Stimulated activated CD4-positive, alpha-beta T cell treated with anti-CD3 and anti-CD28 coated beads, Interleukin-12 subunit alpha, Interleukin-12 subunit beta, amount 100 ng/mL, for 48 hours (primary cell): ENCODE measurements around the gene PRDX3.

Experiments
- DNase-seq, 3 donors: peaks; one replicate each; pipeline ENCODE4 v3.0.0-alpha.2; 2020; ENCODE audit warnings: low read depth in 2 of 3, low spot score in 1 of 3

The PRDX3 gene

DNA sequence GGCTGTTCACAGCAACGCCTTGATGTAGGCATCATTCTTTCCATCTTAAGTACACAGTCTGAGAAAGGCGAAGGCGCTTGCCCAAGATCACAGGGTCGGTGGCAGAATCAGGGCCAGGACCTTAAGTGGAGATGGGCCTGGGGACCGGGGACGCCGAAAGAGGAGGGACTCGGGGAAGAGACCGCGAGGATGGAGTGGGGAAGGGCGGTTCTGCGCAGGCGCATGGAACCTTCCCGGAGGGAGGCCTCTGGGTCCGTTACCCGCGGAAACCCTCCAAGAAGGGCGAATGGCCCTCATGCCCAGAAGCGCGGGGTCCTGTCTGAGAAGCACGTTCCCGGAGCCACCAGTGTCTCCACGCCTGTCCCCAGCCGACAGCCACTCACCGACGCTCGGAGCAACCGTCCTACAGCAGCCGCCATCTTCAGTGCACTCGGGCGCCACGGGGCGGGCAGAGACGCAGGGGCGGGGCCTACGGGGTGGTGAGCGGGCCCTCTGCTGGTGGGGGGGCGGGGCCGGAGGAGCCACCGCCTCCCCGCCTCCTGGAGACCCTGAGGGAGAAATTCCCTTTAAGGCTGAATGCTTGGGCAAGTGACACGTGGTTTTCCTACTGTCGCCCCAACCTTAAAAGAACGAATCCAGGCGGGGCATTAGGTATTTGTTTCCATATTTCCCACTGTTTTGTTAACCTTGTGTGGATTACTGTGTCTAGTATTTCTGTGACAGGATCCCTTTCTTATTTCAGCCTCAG is at the start of gene PRDX3:
Gene PRDX3, minus strand, starts transcription at position 441 of the 748 bp plus-strand sequence. Its CDS starts 22 bp downstream, at position 419.
- DNase-seq: peak; percentile 88 to 94 (median 93)

DNA sequence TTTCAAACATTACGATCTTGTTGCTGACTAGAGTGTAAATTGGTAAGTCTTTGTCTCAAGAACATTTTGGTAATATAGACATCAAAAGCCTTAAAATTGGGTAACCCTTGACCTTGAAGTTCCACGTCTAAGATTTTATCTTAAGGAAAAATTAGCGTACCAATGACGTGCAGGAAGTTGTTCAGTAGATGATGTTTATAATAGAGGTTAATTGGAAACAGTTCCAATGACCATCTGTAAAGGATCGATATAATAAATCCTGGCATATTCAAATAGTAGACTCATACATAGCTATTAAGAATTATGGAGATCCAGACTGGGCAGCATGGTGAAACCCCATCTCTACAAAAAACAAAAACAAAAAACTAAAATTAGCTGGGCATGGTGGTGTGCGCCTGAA is 49.2 kb upstream of the PRDX3 start:
- DNase-seq: no peak

DNA sequence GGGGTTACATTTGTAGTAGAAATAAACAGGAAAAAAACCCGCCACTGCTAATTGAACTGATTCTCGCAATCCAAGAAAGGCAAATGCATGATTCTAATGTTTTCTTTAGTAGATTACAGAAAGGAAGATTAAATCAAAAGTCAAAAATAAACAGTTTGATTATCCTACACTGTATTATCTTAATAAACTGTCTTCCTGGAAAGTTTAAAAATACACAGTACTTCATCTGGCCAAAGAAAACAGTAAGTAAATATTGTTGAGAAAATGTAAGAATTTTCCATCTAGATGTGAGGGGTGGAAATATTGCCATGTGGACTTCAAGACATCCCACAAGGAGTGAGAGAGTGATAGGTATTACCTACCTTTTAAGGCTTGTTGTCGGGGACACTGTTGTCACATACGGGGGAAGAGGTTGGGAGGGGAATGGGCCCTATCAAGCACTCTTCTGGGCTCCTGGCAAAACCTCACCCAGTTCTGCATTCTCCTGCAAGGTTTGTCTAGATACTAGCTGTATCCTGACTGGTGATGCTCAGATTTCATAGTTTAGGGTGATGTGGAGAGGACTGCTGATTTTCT is 46.6 kb upstream of the PRDX3 start:
- DNase-seq: no peak

DNA sequence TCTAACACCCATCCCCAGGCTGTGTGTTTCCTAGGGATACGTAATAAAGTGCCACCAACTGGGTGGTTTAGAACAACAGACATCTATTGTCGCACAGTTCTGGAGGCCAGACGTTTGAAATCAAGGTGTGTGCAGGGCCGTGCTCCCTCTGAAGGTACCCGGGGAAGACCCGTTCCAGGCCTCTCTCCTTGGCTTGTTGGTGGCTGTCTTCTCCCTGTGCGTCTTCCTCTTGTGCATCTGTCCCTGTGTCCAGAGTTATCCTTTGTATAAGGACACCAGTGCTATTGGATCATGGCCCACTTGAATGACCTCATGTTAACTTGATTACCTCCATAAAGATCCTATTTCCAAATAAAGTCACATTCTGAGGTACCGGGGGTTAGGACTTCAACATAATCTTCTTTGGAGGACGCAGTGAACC is 44.4 kb upstream of the PRDX3 start:
- no peak for DNase-seq

DNA sequence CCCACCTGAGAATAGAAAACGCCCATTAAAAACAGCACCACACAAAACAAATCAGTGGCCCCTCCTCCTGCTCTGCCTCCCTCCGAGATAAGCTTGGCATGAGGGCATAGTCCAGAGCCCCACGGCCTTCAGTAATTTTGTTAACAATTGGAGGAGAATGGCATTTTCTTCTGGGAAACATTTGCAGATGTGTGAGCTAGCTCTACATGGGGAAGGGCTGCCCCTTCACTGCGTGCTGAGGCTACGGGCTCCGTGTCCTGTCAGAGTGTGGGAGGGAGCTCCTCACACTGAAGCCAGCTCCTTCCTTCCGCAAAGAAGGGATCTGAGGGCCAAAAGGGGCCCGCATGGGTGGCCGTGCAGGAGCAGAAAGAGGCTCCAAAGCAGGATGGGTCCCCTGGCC is 43.9 kb upstream of the PRDX3 start:
- no peak for DNase-seq

DNA sequence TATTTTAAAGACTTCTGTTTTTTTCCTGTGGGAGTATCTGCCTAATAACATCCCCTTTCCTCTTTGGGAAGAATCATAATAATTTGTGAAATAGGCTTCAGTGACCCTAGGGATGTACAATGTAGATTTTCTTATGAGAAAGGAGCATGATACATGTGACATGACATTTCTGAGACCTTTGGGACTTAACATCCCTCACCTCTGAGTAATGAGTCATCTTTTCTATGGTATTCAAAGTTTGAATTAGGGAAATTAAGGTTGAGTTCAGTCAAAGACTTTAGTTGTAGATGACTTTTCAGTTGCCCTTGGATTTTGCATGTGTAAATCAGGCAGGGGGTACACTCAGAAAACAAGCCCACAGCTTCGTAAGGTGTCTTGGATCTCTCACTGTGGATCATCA is 43.1 kb upstream of the PRDX3 start:
- DNase-seq: no peak

DNA sequence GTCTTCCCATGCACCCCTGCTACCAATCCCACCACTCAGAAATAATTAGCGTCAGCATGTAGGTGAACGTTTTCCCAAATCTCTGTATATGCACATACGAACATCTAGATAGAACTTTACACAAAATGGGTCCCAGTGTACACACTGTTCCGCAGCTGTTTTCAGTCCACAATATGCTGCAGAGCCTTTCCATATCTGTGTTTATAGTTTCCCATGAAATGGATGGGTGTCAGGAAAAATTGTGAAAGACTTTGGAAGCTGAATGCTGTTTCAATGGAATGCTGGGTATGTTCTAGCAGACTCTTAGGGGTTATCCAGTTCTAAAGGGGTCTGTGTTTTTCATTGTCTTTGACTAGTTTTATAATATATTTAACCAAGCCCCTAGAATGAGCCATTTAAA is 42.6 kb upstream of the PRDX3 start:
- no peak for DNase-seq

DNA sequence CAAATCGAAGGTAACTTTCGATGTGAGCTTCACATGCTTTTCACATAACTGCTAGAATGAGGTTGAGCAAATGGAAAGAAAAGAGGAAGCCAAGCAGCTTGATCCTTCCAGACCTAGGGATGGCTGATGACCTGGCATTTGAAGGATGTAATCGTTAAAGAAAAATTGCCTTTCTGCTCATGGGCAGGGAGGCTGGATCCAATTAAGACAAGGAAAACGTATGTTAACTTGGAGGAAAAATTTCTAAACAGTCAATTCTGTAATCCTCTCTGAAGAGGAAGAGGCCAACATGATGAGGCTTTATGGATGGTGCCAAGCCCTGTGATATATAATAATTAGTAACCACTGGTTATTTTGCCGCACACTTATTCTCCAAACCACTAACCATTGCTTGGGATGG is 41.3 kb upstream of the PRDX3 start:
- no peak for DNase-seq

DNA sequence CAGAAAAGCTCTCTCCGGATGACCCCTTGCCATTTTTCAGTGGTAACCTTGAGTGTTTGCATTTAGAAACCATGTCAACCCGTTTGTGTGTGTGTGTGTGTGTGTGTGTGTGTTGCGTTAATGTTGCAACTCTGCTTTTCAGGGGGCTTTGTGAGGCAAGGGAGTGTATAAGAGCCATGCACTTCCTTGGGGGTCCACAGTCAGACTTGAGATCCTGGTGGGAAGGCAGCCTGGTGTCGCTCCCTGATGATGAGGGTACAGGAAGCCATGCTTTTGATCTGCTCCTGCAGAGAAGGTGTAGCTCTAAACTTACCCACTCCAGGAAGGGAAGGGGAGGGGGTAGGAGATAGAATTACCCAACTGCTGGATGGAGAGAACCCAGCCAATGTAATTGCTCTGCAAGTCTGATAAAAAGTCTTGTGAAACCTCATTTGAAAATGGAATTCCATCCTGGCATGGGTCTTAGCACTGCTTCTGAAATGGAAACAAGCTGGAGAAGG is 39.4 kb upstream of the PRDX3 start:
- DNase-seq: no peak

DNA sequence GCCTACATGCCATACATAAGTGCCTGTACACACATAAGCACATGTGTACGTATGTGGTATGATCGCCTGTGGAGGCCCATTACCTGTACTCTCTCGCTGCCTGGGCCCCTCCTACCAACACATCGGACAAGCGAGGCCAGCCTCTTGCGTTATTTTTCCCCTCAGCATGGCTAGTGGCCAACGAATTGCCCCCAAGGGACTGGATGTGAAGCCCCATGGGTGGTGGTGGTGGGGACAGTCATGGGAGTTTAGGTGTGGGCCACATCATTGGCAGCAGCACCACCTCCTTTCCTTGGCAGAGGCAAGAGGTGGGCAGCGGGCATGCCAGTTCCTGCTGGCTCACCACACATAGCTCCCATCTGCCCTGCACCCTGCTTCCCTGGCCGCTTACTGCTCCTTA is 38.8 kb upstream of the PRDX3 start:
- DNase-seq: no peak

DNA sequence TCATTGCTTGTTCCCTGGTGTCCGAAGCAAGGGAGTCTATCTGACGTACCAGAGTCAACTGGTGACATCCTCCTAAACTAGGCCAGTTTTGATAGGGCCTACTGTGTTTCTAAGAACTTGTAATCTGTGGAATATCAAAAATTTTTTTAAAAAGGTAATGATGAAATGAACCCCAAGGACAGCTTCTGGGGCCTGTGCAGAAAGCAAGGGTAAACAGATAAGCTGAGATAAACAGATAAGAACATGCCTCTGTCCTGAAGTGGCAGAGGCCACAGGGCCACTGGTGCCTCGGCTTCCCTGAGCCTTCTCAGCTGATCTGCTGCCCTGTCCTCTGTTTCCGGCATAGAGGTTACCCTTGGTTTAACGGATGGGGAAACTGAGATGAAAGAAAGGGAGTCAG is 37.5 kb upstream of the PRDX3 start:
- no peak for DNase-seq

DNA sequence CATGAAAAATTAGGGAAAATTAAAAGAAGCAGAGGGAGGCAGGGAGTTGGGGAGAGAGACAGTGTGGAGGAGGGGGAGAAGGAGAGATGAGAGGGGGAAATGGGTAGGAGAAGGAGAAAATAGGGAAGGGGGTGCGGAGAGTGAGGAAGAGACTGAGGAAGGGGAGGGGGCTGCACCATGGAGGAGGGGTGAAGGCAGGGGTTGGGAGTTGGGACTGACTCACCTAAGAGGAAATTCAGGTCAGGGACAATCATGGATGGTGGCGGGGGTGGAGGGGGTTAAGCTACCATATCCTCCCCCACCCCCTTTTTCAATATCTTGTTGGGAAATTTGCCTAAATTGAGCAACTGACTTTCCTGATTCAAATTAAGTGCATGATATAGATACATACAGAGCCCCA is 36.8 kb upstream of the PRDX3 start:
- no peak for DNase-seq

DNA sequence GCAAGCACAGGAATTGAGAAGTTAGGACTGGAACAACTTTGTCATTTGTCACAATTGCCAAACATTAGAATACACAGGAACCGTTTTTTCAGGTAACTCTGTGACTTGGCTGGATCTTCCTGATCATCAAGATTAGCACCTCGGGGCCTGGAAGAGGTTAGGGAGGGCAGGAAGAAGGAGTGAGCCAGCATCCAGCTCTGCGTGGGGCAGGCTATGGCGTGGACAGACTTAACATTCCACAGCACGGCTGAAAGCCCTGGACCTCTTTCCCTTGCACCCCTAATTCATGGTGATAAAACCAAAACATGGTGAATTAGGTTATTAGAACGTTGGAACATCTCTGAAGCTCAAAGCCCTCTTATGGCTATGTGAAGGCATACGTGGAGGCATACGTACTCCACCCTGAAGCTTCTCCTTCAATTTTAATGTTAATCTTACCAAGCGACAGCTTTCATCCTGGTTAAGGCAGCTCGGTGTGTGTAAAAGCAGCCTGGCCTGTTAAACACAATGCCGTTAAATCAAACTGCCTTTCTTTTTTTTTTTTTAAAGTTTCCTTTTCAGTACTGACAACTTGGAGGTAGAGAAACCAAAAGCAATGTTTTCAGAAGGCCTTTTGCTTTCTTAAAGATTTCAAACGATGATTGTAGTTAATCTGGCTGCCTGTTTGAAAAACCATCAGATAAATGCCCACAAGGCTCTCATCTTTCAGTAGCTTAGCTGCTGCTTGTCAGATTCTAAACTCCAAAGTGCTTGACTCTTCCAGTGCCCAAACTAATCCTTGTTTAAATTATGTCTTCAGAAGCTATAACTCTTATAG is 33.2 kb upstream of the PRDX3 start:
- DNase-seq: no peak

DNA sequence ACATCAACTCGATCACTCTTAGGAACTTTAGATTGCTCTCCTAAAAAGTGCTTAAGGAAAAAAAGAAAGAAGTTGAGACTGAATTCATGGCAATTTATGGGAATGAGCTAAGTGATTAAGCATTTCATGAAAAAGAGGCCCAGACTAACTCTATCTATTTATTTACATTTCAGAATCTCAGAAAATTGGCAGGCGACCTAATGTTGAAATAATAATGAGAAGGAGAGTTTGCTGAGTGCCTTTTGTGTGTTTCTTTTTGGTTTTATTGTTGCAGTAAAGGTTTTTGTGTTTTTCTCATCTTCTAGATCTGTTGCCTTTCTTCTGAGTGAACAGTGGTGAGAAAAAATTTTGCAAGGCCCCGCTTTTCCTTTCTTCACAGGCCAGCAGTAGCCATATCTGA is 32.6 kb upstream of the PRDX3 start:
- no peak for DNase-seq

DNA sequence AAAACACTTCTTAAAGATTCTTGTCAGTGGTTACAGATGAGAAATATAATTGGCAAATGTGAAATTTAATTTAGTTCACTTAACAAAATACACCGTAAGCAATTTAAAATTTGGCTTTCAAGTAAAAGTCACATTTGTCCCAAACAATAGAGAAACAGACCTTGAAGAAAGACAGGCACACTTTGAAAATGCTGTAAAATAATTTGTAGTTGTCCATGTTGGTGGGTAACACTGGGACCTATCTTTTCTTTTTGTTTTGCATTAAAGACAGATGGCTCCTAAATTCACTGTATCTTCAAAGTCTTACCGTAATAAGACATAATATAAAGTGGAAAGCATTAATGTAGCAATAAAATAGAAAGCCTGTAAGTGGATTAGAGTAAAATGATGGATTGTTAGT is 32.0 kb upstream of the PRDX3 start:
- DNase-seq: no peak

DNA sequence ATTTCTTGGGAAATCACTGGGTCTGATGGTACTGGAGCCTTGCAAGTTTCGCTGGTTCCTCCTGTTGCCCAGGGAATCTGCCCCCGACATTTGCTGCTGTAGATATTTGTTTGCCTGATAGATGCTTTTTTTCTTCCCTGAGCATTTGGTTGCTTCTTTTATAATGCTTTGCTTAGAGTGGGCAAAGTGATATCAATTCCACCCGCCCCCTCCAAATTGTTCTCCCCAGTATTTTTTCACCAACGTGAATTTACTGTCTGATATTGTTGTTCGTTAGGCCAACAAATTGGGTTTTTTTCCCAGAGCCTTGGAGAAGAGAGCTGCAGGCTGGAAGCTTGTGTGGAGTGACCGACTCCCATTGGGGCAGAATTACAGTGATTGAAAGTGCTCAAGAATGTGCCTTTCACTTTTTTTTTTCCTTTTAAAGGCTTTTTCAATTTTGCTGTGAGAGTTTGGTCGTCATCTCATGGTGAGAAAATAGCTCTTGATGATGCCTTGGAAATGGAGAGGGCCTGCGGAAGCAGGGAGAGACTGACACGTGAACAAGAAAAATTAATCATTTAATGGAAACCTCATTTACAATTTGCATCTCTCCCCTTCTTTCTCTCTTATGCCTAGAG is 31.2 kb upstream of the PRDX3 start:
- DNase-seq: no peak

DNA sequence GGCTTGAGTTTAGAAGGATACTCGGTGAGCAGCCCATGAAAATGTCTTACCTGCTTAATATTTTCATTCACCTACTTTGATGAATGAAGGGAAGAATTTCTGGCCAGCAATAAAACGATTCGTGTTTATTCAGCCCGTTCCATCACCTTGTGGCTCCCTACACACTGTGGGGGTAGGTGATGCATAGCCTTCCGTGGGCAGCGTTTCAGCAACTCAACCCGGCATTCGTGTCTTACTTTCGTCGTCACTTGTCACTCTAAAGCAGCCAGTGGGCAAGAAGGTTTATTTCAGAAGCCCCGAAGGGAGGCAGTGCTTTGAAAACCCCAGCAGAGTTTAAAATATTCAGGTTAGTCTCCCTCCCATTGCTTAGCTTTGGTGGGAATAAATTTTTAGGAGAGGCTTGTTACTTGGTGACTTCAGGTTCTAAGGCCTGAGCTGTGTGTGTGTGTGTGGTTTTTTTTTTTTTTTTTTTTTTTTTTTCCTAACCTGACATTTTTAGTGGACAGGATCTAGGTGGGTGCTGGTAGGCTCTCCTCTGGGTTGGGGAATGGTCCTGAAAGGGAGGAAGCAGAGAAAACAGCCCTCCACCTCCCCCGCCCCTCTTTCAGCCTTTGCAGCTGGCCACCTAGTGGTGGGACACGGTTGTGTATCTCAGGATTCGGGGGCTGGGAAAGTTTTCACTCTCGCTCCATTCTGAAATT is 30.6 kb upstream of the PRDX3 start:
- peak in 2 of 3 donors; percentile 48 to 50 for DNase-seq

DNA sequence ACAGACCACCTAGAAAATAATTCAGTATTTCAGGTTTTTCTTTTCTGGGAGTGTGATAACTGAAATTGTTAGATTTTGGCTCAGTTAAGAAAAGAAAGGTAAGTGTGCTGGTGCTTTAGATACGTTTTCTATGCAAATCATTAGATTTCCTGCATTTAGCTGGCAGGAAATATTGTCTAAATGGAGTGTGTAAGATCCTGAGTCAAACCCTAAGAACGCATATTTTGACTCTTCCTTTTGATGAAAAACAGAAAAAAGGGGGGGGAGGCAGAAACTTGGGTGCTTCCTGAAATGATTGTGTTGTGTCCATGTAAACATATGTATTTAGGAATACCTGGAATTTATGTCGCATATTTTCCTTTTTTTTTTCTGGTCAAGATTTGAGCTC is 29.9 kb upstream of the PRDX3 start:
- no peak for DNase-seq

DNA sequence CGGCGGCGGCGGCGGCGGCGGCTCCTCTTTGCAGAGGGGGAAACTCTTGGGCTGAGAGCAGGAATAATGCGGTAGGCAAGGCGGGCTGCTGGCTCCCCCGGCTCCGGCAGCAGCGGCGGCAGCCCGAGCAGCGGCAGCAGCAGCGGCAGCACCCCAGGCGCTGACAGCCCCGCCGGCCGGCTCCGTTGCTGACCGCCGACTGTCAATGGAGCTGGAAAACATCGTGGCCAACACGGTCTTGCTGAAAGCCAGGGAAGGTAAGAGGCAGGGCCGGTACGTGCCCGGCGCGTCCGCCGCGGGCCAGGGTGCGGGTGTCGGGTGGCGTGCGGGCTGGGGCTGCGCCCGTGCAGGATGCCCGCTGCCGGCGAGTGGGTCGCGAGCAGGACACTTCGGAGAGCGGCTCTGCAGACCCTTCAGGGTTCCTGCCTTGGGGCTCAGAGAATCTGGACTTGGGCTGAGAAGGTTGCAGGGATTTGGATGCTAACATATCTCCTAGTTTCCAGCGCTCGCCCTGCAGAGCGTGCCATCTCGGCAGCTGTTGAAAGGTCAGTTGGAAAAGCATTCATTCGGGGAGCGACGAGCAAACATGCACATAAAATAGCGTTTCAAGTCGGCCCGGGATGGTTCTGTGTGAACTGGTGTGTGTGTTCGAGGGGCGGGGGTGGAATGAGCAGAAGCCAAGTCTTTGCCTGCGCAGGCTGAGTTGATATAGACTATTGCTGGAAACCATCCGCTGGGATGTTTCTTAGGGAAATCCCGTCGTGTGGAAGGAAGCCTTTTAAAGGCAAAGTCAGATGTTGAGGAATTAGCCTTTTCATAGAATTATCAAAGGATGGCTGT is 29.3 kb upstream of the PRDX3 start:
- peak in 2 of 3 donors; percentile 19 to 37 for DNase-seq

DNA sequence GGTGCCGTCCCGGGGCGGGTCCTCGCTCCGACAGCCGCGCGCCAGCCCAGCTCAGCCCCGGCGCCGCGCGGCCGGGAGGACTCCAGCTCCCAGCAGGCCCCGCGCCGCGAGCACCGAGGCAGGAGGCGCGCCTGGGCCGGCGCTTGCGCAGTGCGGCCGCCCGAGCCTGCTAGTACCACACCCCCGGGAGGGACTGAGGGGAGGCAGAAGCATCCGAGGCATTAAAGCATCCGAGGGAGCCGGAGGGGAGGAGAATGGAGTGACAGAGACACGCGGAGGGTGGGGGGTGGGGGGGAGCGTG is 28.7 kb upstream of the PRDX3 start, which contains the start of gene GRK5:
Gene GRK5, plus strand, starts transcription at position 206 of the 301 bp plus-strand sequence. CDS start 347 bp downstream, outside the sequence.
- peak; percentile 84 to 92 (median 90) for DNase-seq
